ENCODE measurements around the gene GAB2. TPM values are rescaled to one million over a fixed set of nuclear protein-coding genes. Genes with fewer than 3 reads are reported as not detected.
"Not testable (repeated sequence)": the region's sequence is repeated elsewhere in the genome, so short reads cannot be mapped to it uniquely, and the experiment has no call there.

The GAB2 gene
- total and polyA plus RNA-seq, 2 of the 13 experiments (the other 11 are each of a cell fraction or from before 2014, with no cell fraction given), result 4.1 to 8.6 TPM

GRCh38 chr11:78464787-78465168, 47.2 kb upstream of the GAB2 start:
- ATAC-seq, result not testable (repeated sequence)

More at GRCh38 chr11:78464787-78465168, 47.2 kb upstream of the GAB2 start:
- peaks cover 11 to 51% of the 10 kb centered on the region in 2 experiments for H3K36me3 ChIP-seq (replicated peaks in 1 of 2; ENCODE audit: control insufficient read depth in 1 of 2, insufficient read depth in 2 of 2, low read length in 2 of 2)
- H2AFZ ChIP-seq (ENCODE audit: low read length); H3K9ac ChIP-seq (ENCODE audit: insufficient read depth, low read depth, low read length); CTCF ChIA-PET (ENCODE audit: low intra/inter-chr PET ratio, low total read pairs); H3K27ac ChIP-seq (ENCODE audit: extremely low read length, insufficient read depth, low read length); FAIRE-seq; H3K79me2 ChIP-seq (ENCODE audit: insufficient read depth, low read length); H3K9me3 ChIP-seq (ENCODE audit: low read length); intact Hi-C loops (cut with micrococcal nuclease; ENCODE audit: unreplicated experiment); DNase-seq (ENCODE audit: low spot score); H3K27me3 ChIP-seq (ENCODE audit: control insufficient read depth in 1 of 2, insufficient read depth in 2 of 2, low read length in 2 of 2); BruUV-seq (replicated peaks); H3K4me1 ChIP-seq (ENCODE audit: insufficient read depth, low read length); H3K4me3 ChIP-seq (replicated peaks in 1 of 3; ENCODE audit: insufficient read depth in 1 of 3, low read depth in 2 of 3, low read length in 3 of 3); H3K4me2 ChIP-seq (ENCODE audit: low read depth, low read length); in situ Hi-C loops (cut with HindIII; ENCODE audit: extremely low pct_ligation_motif_present, low pct_unique_long_range_greater_than_20kb); POLR2A ChIA-PET; H4K20me1 ChIP-seq (ENCODE audit: insufficient read depth, low read length): not testable (repeated sequence)
- 92% methylated on average over 6 of the region's 14 CpGs for WGBS (ENCODE audit: low lambda C conversion rate)
- 0 out of 2 replicates have a peak, but pooled peaks have one; percentile 15 for TF ChIP-seq ZNF687 (CRISPR knock-in tag; IDR thresholded peaks at IDR 0.05)
